ENCODE data around the gene TBC1D9. TPM values are rescaled to one million over a fixed set of nuclear protein-coding genes. Genes with fewer than 3 reads are reported as not detected.

TBC1D9 gene
- total and polyA plus RNA-seq, 2 of the 13 experiments (the other 11 are each of a cell fraction or from before 2014, with no cell fraction given): 11.9 to 12.2 TPM

- Histone ChIP-seq H3K36me3 (replicated peaks in 1 of 2; ENCODE audit: control insufficient read depth in 1 of 2, insufficient read depth in 2 of 2, low read length in 2 of 2) (peaks cover 6 to 25% of the 10 kb centered on the region in 2 experiments; a peak in 4 of 5 replicates), H3K9me3 (ENCODE audit: low read length) (no peaks in the 10 kb centered on the region), H3K4me3 (replicated peaks in 1 of 3; ENCODE audit: insufficient read depth in 1 of 3, low read depth in 2 of 3, low read length in 3 of 3) (no peak overlapping the region), H2AFZ (ENCODE audit: low read length) (no peak overlapping the region), H3K9ac (ENCODE audit: insufficient read depth, low read depth, low read length) (no peak overlapping the region), H3K4me1 (ENCODE audit: insufficient read depth, low read length) (peaks cover 84% of the 10 kb centered on the region), H3K79me2 (ENCODE audit: insufficient read depth, low read length) (no peaks in the 10 kb centered on the region), H3K27ac (ENCODE audit: extremely low read length, insufficient read depth, low read length) (peak overlapping the region; percentile 96), H4K20me1 (ENCODE audit: insufficient read depth, low read length) (no peaks in the 10 kb centered on the region), H3K4me2 (ENCODE audit: low read depth, low read length) (no peak overlapping the region), H3K27me3 (ENCODE audit: control insufficient read depth in 1 of 2, insufficient read depth in 2 of 2, low read length in 2 of 2) (no peaks in the 10 kb centered on the region)
- 98% methylated on average over 7 of the region's 7 CpGs for WGBS (ENCODE audit: low lambda C conversion rate)
- ChIA-PET POLR2A (interaction anchor here (1.4 to 1.5 kb wide), 2 partner anchors 118 to 266 kb away, joined by 3 to 5 read pairs; partner anchors contain the start of genes SCOC and TBC1D9), CTCF (ENCODE audit: low intra/inter-chr PET ratio, low total read pairs) (interaction anchor here (2.3 kb wide), 1 partner anchor 44 kb away, joined by 8 read pairs; no protein-coding TSS in a partner anchor)
- DNase-seq (ENCODE audit: low spot score) (no peak), FAIRE-seq (no peak), ATAC-seq (no peak)
- in situ Hi-C loops (cut with HindIII; ENCODE audit: extremely low pct_ligation_motif_present, low pct_unique_long_range_greater_than_20kb): loop anchor here (5.0 kb wide), 1 partner anchor 117 kb away; the partner anchor contains the start of gene ELMOD2
- BruUV-seq (replicated peaks): no TSS peak
- intact Hi-C loops (cut with micrococcal nuclease; ENCODE audit: unreplicated experiment): loop anchor here (2.0 to 5.0 kb wide), 2 partner anchors 212 to 277 kb away; no protein-coding TSS in a partner anchor
- TF ChIP-seq ZKSCAN1 (IDR thresholded peaks at IDR 0.05; ENCODE audit: low read length) (no peak), HDAC6 (IDR thresholded peaks at IDR 0.05; ENCODE audit: low read depth, low read length) (no peak), RCOR2 (CRISPR knock-in tag; IDR thresholded peaks at IDR 0.05) (no peak), SMARCE1 (IDR thresholded peaks at IDR 0.05; ENCODE audit: borderline replicate concordance) (no peak), ZEB1 (IDR thresholded peaks at IDR 0.05; ENCODE audit: insufficient replicate concordance, low read depth) (no peak), ESRRA (CRISPR knock-in tag; IDR thresholded peaks at IDR 0.05; ENCODE audit: low read depth) (no peak), ARHGAP35 (CRISPR knock-in tag; IDR thresholded peaks at IDR 0.05; ENCODE audit: borderline replicate concordance) (no peak), MAFK (conservative IDR thresholded peaks at IDR 0.05 in 1 of 2, IDR thresholded peaks at IDR 0.05 in 1 of 2; ENCODE audit: low read length in 2 of 2) (no peak), DNMT3B (CRISPR knock-in tag; conservative IDR thresholded peaks at IDR 0.05) (no peak), SIX1 (CRISPR knock-in tag; IDR thresholded peaks at IDR 0.05; ENCODE audit: borderline replicate concordance) (no peak), ZNF180 (CRISPR knock-in tag; IDR thresholded peaks at IDR 0.05; ENCODE audit: borderline replicate concordance, low read depth) (no peak), SALL2 (CRISPR knock-in tag; IDR thresholded peaks at IDR 0.05) (no peak), RAD51 (IDR thresholded peaks at IDR 0.05; ENCODE audit: borderline replicate concordance) (no peak), SNAPC2 (CRISPR knock-in tag; IDR thresholded peaks at IDR 0.05) (no peak), ZNF7 (CRISPR knock-in tag; IDR thresholded peaks at IDR 0.05) (no peak), TSC22D2 (CRISPR knock-in tag; IDR thresholded peaks at IDR 0.05; ENCODE audit: borderline replicate concordance) (no peak)
- TF ChIP-seq, protein P1, sequence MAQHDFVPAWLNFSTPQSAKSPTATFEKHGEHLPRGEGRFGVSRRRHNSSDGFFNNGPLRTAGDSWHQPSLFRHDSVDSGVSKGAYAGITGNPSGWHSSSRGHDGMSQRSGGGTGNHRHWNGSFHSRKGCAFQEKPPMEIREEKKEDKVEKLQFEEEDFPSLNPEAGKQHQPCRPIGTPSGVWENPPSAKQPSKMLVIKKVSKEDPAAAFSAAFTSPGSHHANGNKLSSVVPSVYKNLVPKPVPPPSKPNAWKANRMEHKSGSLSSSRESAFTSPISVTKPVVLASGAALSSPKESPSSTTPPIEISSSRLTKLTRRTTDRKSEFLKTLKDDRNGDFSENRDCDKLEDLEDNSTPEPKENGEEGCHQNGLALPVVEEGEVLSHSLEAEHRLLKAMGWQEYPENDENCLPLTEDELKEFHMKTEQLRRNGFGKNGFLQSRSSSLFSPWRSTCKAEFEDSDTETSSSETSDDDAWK (CRISPR knock-in tag; IDR thresholded peaks at IDR 0.05): no peak
- TF ChIP-seq, protein P2, sequence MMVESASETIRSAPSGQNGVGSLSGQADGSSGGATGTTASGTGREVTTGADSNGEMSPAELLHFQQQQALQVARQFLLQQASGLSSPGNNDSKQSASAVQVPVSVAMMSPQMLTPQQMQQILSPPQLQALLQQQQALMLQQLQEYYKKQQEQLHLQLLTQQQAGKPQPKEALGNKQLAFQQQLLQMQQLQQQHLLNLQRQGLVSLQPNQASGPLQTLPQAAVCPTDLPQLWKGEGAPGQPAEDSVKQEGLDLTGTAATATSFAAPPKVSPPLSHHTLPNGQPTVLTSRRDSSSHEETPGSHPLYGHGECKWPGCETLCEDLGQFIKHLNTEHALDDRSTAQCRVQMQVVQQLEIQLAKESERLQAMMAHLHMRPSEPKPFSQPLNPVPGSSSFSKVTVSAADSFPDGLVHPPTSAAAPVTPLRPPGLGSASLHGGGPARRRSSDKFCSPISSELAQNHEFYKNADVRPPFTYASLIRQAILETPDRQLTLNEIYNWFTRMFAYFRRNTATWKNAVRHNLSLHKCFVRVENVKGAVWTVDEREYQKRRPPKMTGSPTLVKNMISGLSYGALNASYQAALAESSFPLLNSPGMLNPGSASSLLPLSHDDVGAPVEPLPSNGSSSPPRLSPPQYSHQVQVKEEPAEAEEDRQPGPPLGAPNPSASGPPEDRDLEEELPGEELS (CRISPR knock-in tag; IDR thresholded peaks at IDR 0.05): no peak
Measured at GRCh38 chr4:140639066-140639465, 117.1 kb downstream of the TBC1D9 start.

Data from HepG2 (cell line).